PC-3 (cell line): Measurements from ENCODE around the gene GPC5. TPM values are rescaled to one million over a fixed set of nuclear protein-coding genes. Genes with fewer than 3 reads are reported as not detected.

Experiments used
- ATAC-seq: fragments of 200-7000 bp; cut with Tn5 transposase; 2 replicates; pipeline ENCODE4 v1.9.1; 2020; ENCODE audit warnings: mild to moderate bottlenecking, moderate library complexity
- BruUV-seq: library from RNA; stranded (reverse); fragments of 400-500 nt; replicated peaks from 2 replicates; lab custom pipeline; 2021; lab: Mats Ljungman, UMichigan
- CTCF ChIA-PET: fragments of 300-600 bp; sonication (Branson Sonifier 250); formaldehyde crosslinking; loops from one replicate; lab custom pipeline; 2022; ENCODE audit warnings: antibody characterized with exemption; lab: Charles Lee
- POLR2A ChIA-PET: fragments of 300-600 bp; sonication (Branson Sonifier 250); formaldehyde crosslinking; loops from one replicate; lab custom pipeline; 2022; ENCODE audit warnings: antibody characterized with exemption; ENCODE audit not compliant: unreplicated experiment; lab: Charles Lee
- DNase-seq: peaks from one replicate; pipeline ENCODE4 v3.0.0-alpha.2; 2015
- H2AFZ ChIP-seq: fragments of 300-600 bp; sonication (generic); 2 replicates; pipeline ENCODE4 v1.6.0; 2016; ENCODE audit warnings: antibody characterized with exemption, low read length
- H3F3A ChIP-seq: fragments of 300-600 bp; sonication (generic); one replicate; pipeline ENCODE4 v1.6.0; 2017; ENCODE audit warnings: antibody characterized with exemption, low read length, control low read depth, mild to moderate bottlenecking; ENCODE audit not compliant: unreplicated experiment
- H3K27ac ChIP-seq: fragments of 300-600 bp; sonication (generic); 2 replicates; pipeline ENCODE4 v1.5.1; 2016; ENCODE audit warnings: mild to moderate bottlenecking, low read length
- H3K27me3 ChIP-seq: fragments of 300-600 bp; sonication (generic); 2 replicates; pipeline ENCODE4 v1.6.1; 2016; ENCODE audit warnings: low read length, mixed read lengths
- H3K36me3 ChIP-seq: fragments of 300-600 bp; sonication (generic); 2 replicates; pipeline ENCODE4 v1.6.1; 2016; ENCODE audit warnings: low read depth, mixed run types, low read length, mixed read lengths
- H3K4me1 ChIP-seq: fragments of 300-600 bp; sonication (generic); 2 replicates; pipeline ENCODE4 v1.5.1; 2016; ENCODE audit warnings: low read length; ENCODE audit not compliant: insufficient read depth
- H3K4me2 ChIP-seq: fragments of 300-600 bp; sonication (generic); 2 replicates; pipeline ENCODE4 v1.6.0; 2016; ENCODE audit warnings: low read length
- H3K4me3 ChIP-seq: fragments of 300-600 bp; sonication (generic); 2 replicates; pipeline ENCODE4 v1.5.1; 2016; ENCODE audit warnings: mild to moderate bottlenecking, low read length, mixed read lengths
- H3K79me2 ChIP-seq: fragments of 300-600 bp; sonication (generic); 2 replicates; pipeline ENCODE4 v1.6.1; 2017; ENCODE audit warnings: low read length, mixed read lengths
- H3K9ac ChIP-seq: fragments of 300-600 bp; sonication (generic); 2 replicates; pipeline ENCODE4 v1.6.0; 2016; ENCODE audit warnings: mild to moderate bottlenecking, low read length
- H3K9me2 ChIP-seq: fragments of 300-600 bp; sonication (generic); replicated peaks from 2 replicates; pipeline ENCODE4 v1.6.1; 2016; ENCODE audit warnings: mixed run types, low read length, mixed read lengths
- H3K9me3 ChIP-seq: fragments of 300-600 bp; sonication (generic); 2 replicates; pipeline ENCODE4 v1.6.1; 2016; ENCODE audit warnings: low read length, mixed read lengths
- H4K20me1 ChIP-seq: fragments of 300-600 bp; sonication (generic); 2 replicates; pipeline ENCODE4 v1.6.1; 2016; ENCODE audit warnings: low read length, mixed read lengths
- EZH2 ChIP-seq: fragments of 300-600 bp; sonication (generic); IDR thresholded peaks from one replicate; pipeline ENCODE4 v1.6.1; 2017; ENCODE audit warnings: antibody characterized with exemption, mild to moderate bottlenecking, low read length; ENCODE audit not compliant: unreplicated experiment
- EZH2phosphoT487 ChIP-seq: fragments of 300-600 bp; sonication (generic); IDR thresholded peaks from 2 replicates; pipeline ENCODE4 v1.6.1; 2018; ENCODE audit warnings: mild to moderate bottlenecking, antibody characterized with exemption, low read length, borderline replicate concordance
- intact Hi-C: fragments of 100-400 bp; cut with micrococcal nuclease; formaldehyde crosslinking; loops from 2 replicates; pipeline ENCODE4 v1.9.0; 2023
- total RNA-seq: library from RNA; depleted of rRNA; stranded (reverse); fragments of >200 nt; gene quantifications from 2 replicates; pipeline ENCODE4 v1.2.3, GENCODE V29; 2014
- TF ChIP-seq, protein P1 (sequence below): fragments of 300-600 bp; sonication (generic); conservative IDR thresholded peaks from 2 replicates; pipeline ENCODE4 v1.5.1; 2017; ENCODE audit warnings: antibody characterized with exemption, low read depth, mild to moderate bottlenecking, low read length

The GPC5 gene
- total RNA-seq, 1 experiment from 2014 or later, result not detected

DNA sequence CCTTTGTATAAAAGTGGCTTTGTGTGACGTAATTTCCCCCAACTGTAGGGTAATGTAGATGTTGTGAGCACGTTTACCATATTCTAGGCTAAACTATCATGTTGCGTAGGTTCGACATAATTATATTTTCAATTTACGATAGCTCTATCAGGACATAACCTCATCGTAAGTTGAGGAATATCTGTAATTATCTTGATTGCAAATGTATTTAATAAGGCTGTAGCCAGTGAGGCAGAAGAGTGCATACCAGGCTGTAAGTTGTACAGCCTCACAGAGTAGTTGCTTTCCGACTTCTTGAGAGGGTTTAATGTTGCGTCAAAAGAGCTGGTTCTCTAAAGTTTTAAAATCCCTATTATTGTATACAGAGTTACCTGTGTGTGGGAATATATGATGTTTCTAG is 988.8 kb downstream of the GPC5 start:
- Histone ChIP-seq H2AFZ (no peak overlapping the region), H3F3A (no peaks in the 10 kb centered on the region), H3K36me3 (no peaks in the 10 kb centered on the region), H3K4me3 (no peak overlapping the region), H3K4me1 (no peaks in the 10 kb centered on the region), H3K9ac (no peak overlapping the region), H3K9me3 (no peaks in the 10 kb centered on the region), H4K20me1 (no peaks in the 10 kb centered on the region), H3K4me2 (no peak overlapping the region), H3K79me2 (no peaks in the 10 kb centered on the region), H3K27ac (no peak overlapping the region), H3K9me2 (no peaks in the 10 kb centered on the region), H3K27me3 (no peaks in the 10 kb centered on the region)
- no TSS peak for BruUV-seq
- CTCF ChIA-PET, result no interaction called here
- no peak for ATAC-seq
- no peak for TF ChIP-seq EZH2phosphoT487
- TF ChIP-seq, protein P1, sequence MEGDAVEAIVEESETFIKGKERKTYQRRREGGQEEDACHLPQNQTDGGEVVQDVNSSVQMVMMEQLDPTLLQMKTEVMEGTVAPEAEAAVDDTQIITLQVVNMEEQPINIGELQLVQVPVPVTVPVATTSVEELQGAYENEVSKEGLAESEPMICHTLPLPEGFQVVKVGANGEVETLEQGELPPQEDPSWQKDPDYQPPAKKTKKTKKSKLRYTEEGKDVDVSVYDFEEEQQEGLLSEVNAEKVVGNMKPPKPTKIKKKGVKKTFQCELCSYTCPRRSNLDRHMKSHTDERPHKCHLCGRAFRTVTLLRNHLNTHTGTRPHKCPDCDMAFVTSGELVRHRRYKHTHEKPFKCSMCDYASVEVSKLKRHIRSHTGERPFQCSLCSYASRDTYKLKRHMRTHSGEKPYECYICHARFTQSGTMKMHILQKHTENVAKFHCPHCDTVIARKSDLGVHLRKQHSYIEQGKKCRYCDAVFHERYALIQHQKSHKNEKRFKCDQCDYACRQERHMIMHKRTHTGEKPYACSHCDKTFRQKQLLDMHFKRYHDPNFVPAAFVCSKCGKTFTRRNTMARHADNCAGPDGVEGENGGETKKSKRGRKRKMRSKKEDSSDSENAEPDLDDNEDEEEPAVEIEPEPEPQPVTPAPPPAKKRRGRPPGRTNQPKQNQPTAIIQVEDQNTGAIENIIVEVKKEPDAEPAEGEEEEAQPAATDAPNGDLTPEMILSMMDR, result no peak
- POLR2A ChIA-PET, result interaction anchor here (0.6 kb wide), 1 partner anchor 1250 kb away, joined by 3 read pairs; no protein-coding TSS in a partner anchor
- intact Hi-C loops, result no loop called here
- DNase-seq, result no peak

DNA sequence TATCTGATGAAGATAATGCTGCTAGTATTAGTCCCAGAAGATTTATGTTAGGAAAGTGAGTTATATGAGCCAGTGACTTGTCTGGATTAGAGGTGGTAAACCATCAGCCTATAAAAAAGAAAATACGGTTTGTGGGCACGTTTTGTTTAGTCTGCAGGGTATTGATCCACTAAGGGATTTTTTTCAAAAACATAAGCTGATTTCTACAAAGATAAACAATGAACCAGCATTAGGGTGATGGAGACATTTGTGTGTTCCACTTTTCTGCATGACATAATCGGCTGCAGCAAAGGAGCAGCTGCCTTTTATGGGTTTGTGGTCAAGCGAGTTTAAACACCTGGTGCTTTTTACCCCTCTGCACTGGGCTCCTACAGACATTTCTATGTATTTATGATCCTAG is 991.8 kb downstream of the GPC5 start:
- Histone ChIP-seq H3K9me3 (no peaks in the 10 kb centered on the region), H3K27me3 (no peaks in the 10 kb centered on the region), H3K27ac (no peak overlapping the region), H3F3A (no peaks in the 10 kb centered on the region), H3K36me3 (no peaks in the 10 kb centered on the region), H3K79me2 (no peaks in the 10 kb centered on the region), H3K9ac (no peak overlapping the region), H4K20me1 (no peaks in the 10 kb centered on the region), H3K4me1 (no peaks in the 10 kb centered on the region), H2AFZ (no peak overlapping the region), H3K9me2 (no peaks in the 10 kb centered on the region), H3K4me2 (no peak overlapping the region), H3K4me3 (no peak overlapping the region)
- ATAC-seq (no peak), DNase-seq (no peak)
- intact Hi-C loops, result no loop called here
- ChIA-PET CTCF (no interaction called here), POLR2A (no interaction called here)
- BruUV-seq, result no TSS peak
- TF ChIP-seq, protein P1, result no peak
- TF ChIP-seq EZH2 (no peak), EZH2phosphoT487 (no peak)

DNA sequence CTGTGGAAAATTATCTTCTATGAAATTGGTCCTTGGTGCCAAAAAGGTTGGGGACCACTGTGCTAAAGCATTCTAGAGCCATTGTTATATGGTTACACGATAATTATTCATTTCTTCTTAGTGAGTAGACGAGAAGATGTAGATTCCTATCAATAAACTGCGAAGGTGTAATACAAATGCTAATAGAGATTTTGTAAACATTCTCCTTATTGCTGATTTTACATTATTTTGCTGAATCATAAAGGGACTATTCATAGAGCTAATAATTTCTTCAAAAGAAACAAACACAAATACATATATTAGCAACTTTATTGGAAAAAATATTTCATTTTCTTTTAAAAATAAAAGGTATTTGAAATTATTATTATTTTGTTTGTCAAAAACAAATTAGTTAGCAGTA is 1005.2 kb downstream of the GPC5 start:
- Histone ChIP-seq H3F3A (no peaks in the 10 kb centered on the region), H3K9me3 (no peaks in the 10 kb centered on the region), H3K79me2 (no peaks in the 10 kb centered on the region), H3K4me3 (no peak overlapping the region), H3K4me2 (no peak overlapping the region), H3K9ac (no peak overlapping the region), H3K9me2 (no peaks in the 10 kb centered on the region), H4K20me1 (no peaks in the 10 kb centered on the region), H3K4me1 (no peaks in the 10 kb centered on the region), H3K27me3 (no peaks in the 10 kb centered on the region), H3K36me3 (no peaks in the 10 kb centered on the region), H2AFZ (no peak overlapping the region), H3K27ac (no peak overlapping the region)
- TF ChIP-seq EZH2phosphoT487 (no peak), EZH2 (no peak)
- TF ChIP-seq, protein P1, result no peak
- ATAC-seq, result no peak
- no peak for DNase-seq
- CTCF ChIA-PET, result no interaction called here
- intact Hi-C loops, result no loop called here
- POLR2A ChIA-PET, result no interaction called here
- BruUV-seq, result no TSS peak
